ENCODE data around the gene STAC3. TPM values are rescaled to one million over a fixed set of nuclear protein-coding genes. Genes with fewer than 3 reads are reported as not detected.

Gene STAC3
- total and polyA plus RNA-seq, 2 donors from 2014 or later: 1.5 to 3.1 TPM

GRCh38 chr12:57216014-57216911 is 34.7 kb downstream of the STAC3 start, which contains the start of gene NXPH4:
Gene NXPH4, plus strand, starts transcription at chr12:57216794. Its CDS starts 176 bp downstream, at chr12:57216970.
- Histone ChIP-seq H3K4me1 (ENCODE audit: control insufficient read depth in 2 of 3, insufficient read depth in 2 of 3, low read depth in 1 of 3, low read length in 3 of 3) (peaks cover 0 to 12% (median 8%) of the 10 kb centered on the region in 3 donors), H3K9ac (ENCODE audit: low read length in 3 of 3) (no peak within 1 kb of the TSS), H3K4me3 (ENCODE audit: low read length in 3 of 3) (peak within 1 kb of the TSS in 2 of 3 donors; percentile 7 to 39), H3K36me3 (ENCODE audit: control insufficient read depth in 2 of 3, insufficient read depth in 3 of 3, low read length in 3 of 3) (peaks cover 0 to 2% (median 0%) of the 10 kb centered on the region in 3 donors), H3K9me3 (ENCODE audit: control insufficient read depth in 2 of 3, insufficient read depth in 1 of 3, low read length in 3 of 3) (no peaks in the 10 kb centered on the region), H3K27ac (ENCODE audit: low read depth in 2 of 2, low read length in 2 of 2) (no peak within 1 kb of the TSS), H3K27me3 (ENCODE audit: control insufficient read depth, insufficient read depth, low read length) (peaks cover 42% of the 10 kb centered on the region)
- peak in 2 of 5 donors; percentile 59 to 71 for DNase-seq
- FAIRE-seq: no peak
- TF ChIP-seq, protein P1, sequence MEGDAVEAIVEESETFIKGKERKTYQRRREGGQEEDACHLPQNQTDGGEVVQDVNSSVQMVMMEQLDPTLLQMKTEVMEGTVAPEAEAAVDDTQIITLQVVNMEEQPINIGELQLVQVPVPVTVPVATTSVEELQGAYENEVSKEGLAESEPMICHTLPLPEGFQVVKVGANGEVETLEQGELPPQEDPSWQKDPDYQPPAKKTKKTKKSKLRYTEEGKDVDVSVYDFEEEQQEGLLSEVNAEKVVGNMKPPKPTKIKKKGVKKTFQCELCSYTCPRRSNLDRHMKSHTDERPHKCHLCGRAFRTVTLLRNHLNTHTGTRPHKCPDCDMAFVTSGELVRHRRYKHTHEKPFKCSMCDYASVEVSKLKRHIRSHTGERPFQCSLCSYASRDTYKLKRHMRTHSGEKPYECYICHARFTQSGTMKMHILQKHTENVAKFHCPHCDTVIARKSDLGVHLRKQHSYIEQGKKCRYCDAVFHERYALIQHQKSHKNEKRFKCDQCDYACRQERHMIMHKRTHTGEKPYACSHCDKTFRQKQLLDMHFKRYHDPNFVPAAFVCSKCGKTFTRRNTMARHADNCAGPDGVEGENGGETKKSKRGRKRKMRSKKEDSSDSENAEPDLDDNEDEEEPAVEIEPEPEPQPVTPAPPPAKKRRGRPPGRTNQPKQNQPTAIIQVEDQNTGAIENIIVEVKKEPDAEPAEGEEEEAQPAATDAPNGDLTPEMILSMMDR (IDR thresholded peaks at IDR 0.05; ENCODE audit: borderline replicate concordance, extremely low read depth, insufficient read depth): no peak
- intact Hi-C loops (cut with DNase I): no loop called here

GRCh38 chr12:57215668-57216013 is 35.3 kb downstream of the STAC3 start:
- FAIRE-seq: no peak
- Histone ChIP-seq H3K9ac (ENCODE audit: low read length in 3 of 3) (no peak overlapping the region), H3K27me3 (ENCODE audit: control insufficient read depth, insufficient read depth, low read length) (peaks cover 37% of the 10 kb centered on the region), H3K4me1 (ENCODE audit: control insufficient read depth in 2 of 3, insufficient read depth in 2 of 3, low read depth in 1 of 3, low read length in 3 of 3) (peaks cover 0 to 12% (median 8%) of the 10 kb centered on the region in 3 donors), H3K36me3 (ENCODE audit: control insufficient read depth in 2 of 3, insufficient read depth in 3 of 3, low read length in 3 of 3) (peaks cover 0 to 2% (median 0%) of the 10 kb centered on the region in 3 donors), H3K4me3 (ENCODE audit: low read length in 3 of 3) (no peak overlapping the region), H3K27ac (ENCODE audit: low read depth in 2 of 2, low read length in 2 of 2) (no peak overlapping the region), H3K9me3 (ENCODE audit: control insufficient read depth in 2 of 3, insufficient read depth in 1 of 3, low read length in 3 of 3) (no peaks in the 10 kb centered on the region)
- intact Hi-C loops (cut with DNase I): no loop called here
- TF ChIP-seq, protein P1 (IDR thresholded peaks at IDR 0.05; ENCODE audit: borderline replicate concordance, extremely low read depth, insufficient read depth): no peak
- DNase-seq: peak in 1 of 5 donors; percentile 48

GRCh38 chr12:57215065-57215464 is 35.9 kb downstream of the STAC3 start:
- H3K36me3 ChIP-seq (ENCODE audit: control insufficient read depth in 2 of 3, insufficient read depth in 3 of 3, low read length in 3 of 3): peaks cover 0 to 2% (median 0%) of the 10 kb centered on the region in 3 donors
- intact Hi-C loops (cut with DNase I): no loop called here
- no peak overlapping the region for H3K27ac ChIP-seq (ENCODE audit: low read depth in 2 of 2, low read length in 2 of 2)
- peaks cover 0 to 12% (median 8%) of the 10 kb centered on the region in 3 donors for H3K4me1 ChIP-seq (ENCODE audit: control insufficient read depth in 2 of 3, insufficient read depth in 2 of 3, low read depth in 1 of 3, low read length in 3 of 3)
- no peak overlapping the region for H3K4me3 ChIP-seq (ENCODE audit: low read length in 3 of 3)
- no peak overlapping the region for H3K9ac ChIP-seq (ENCODE audit: low read length in 3 of 3)
- TF ChIP-seq, protein P1 (IDR thresholded peaks at IDR 0.05; ENCODE audit: borderline replicate concordance, extremely low read depth, insufficient read depth): no peak
- peaks cover 35% of the 10 kb centered on the region for H3K27me3 ChIP-seq (ENCODE audit: control insufficient read depth, insufficient read depth, low read length)
- DNase-seq (no peak), FAIRE-seq (no peak)
- H3K9me3 ChIP-seq (ENCODE audit: control insufficient read depth in 2 of 3, insufficient read depth in 1 of 3, low read length in 3 of 3): no peaks in the 10 kb centered on the region

Measured in kidney (tissue), 14 donors.